ENCODE data around the gene EWSR1.

The EWSR1 gene

GRCh38 chr22:29301716-29302401 is 33.8 kb downstream of the EWSR1 start:
- Histone ChIP-seq H3F3A (ENCODE audit: control insufficient read depth, insufficient read depth) (peaks cover 28% of the 10 kb centered on the region), H3K36me3 (ENCODE audit: control insufficient read depth, low read length) (peaks cover 40% of the 10 kb centered on the region), H3K27me3 (ENCODE audit: control insufficient read depth, low read length) (peaks cover 10% of the 10 kb centered on the region), H4K20me1 (ENCODE audit: control insufficient read depth, insufficient read depth, low read depth, low read length) (peaks cover 9% of the 10 kb centered on the region; the same call in 1 of the 2 replicates), H3K79me2 (ENCODE audit: control insufficient read depth, low read length) (no peaks in the 10 kb centered on the region), H3K4me2 (ENCODE audit: low read length) (no peak overlapping the region), H3K9me3 (ENCODE audit: control insufficient read depth, insufficient read depth, low read length) (no peaks in the 10 kb centered on the region), H3K27ac (ENCODE audit: low read depth, low read length) (no peak overlapping the region), H3K9me2 (replicated peaks; ENCODE audit: control insufficient read depth, low read length) (no peaks in the 10 kb centered on the region), H3K4me3 (ENCODE audit: low read length) (no peak overlapping the region), H3K4me1 (ENCODE audit: control insufficient read depth, low read length) (peaks cover 29% of the 10 kb centered on the region)
- TF ChIP-seq CTCF (IDR thresholded peaks at IDR 0.05; ENCODE audit: low read depth, low read length, poor library complexity, severe bottlenecking) (no peak), EZH2phosphoT487 (IDR thresholded peaks at IDR 0.05; ENCODE audit: borderline replicate concordance, low read length) (no peak)

GRCh38 chr22:29302402-29302680 is 34.3 kb downstream of the EWSR1 start:
- Histone ChIP-seq H3K79me2 (ENCODE audit: control insufficient read depth, low read length) (no peaks in the 10 kb centered on the region), H3K36me3 (ENCODE audit: control insufficient read depth, low read length) (peaks cover 35% of the 10 kb centered on the region), H3F3A (ENCODE audit: control insufficient read depth, insufficient read depth) (peaks cover 28% of the 10 kb centered on the region), H3K4me3 (ENCODE audit: low read length) (no peak overlapping the region), H3K9me3 (ENCODE audit: control insufficient read depth, insufficient read depth, low read length) (no peaks in the 10 kb centered on the region), H3K4me2 (ENCODE audit: low read length) (no peak overlapping the region), H3K4me1 (ENCODE audit: control insufficient read depth, low read length) (peaks cover 29% of the 10 kb centered on the region), H3K9me2 (replicated peaks; ENCODE audit: control insufficient read depth, low read length) (no peaks in the 10 kb centered on the region), H3K27me3 (ENCODE audit: control insufficient read depth, low read length) (peaks cover 10% of the 10 kb centered on the region), H3K27ac (ENCODE audit: low read depth, low read length) (no peak overlapping the region), H4K20me1 (ENCODE audit: control insufficient read depth, insufficient read depth, low read depth, low read length) (peaks cover 6% of the 10 kb centered on the region; the same call in 1 of the 2 replicates)
- TF ChIP-seq EZH2phosphoT487 (IDR thresholded peaks at IDR 0.05; ENCODE audit: borderline replicate concordance, low read length) (no peak), CTCF (IDR thresholded peaks at IDR 0.05; ENCODE audit: low read depth, low read length, poor library complexity, severe bottlenecking) (no peak)

- peaks cover 6% of the 10 kb centered on the region; the same call in 1 of the 2 replicates for H4K20me1 ChIP-seq (ENCODE audit: control insufficient read depth, insufficient read depth, low read depth, low read length)
Observed at GRCh38 chr22:29302681-29303465, 34.8 kb downstream of the EWSR1 start.

More at GRCh38 chr22:29302681-29303465, 34.8 kb downstream of the EWSR1 start:
- H3K79me2 ChIP-seq (ENCODE audit: control insufficient read depth, low read length), result no peaks in the 10 kb centered on the region
- H3K9me3 ChIP-seq (ENCODE audit: control insufficient read depth, insufficient read depth, low read length), result no peaks in the 10 kb centered on the region
- H3K36me3 ChIP-seq (ENCODE audit: control insufficient read depth, low read length), result peaks cover 29% of the 10 kb centered on the region
- H3K27ac ChIP-seq (ENCODE audit: low read depth, low read length), result no peak overlapping the region
- peaks cover 29% of the 10 kb centered on the region for H3K4me1 ChIP-seq (ENCODE audit: control insufficient read depth, low read length)
- TF ChIP-seq EZH2phosphoT487 (IDR thresholded peaks at IDR 0.05; ENCODE audit: borderline replicate concordance, low read length), result no peak
- no peak for TF ChIP-seq CTCF (IDR thresholded peaks at IDR 0.05; ENCODE audit: low read depth, low read length, poor library complexity, severe bottlenecking)
- no peak overlapping the region for H3K4me3 ChIP-seq (ENCODE audit: low read length)
- H3F3A ChIP-seq (ENCODE audit: control insufficient read depth, insufficient read depth), result peaks cover 26% of the 10 kb centered on the region
- peak overlapping the region; percentile 28 for H3K4me2 ChIP-seq (ENCODE audit: low read length)
- H3K27me3 ChIP-seq (ENCODE audit: control insufficient read depth, low read length), result peaks cover 10% of the 10 kb centered on the region
- no peaks in the 10 kb centered on the region for H3K9me2 ChIP-seq (replicated peaks; ENCODE audit: control insufficient read depth, low read length)
